Motor neuron (in vitro differentiated cells): ENCODE results near the gene CALCOCO1. TPM values are rescaled to one million over a fixed set of nuclear protein-coding genes. Genes with fewer than 3 reads are reported as not detected.

Experiments
- ATAC-seq, 8 experiments: fragments of 200-7000 bp; cut with Tn5 transposase; replicated peaks in 6 of 8; 2 replicates each; pipeline ENCODE4 v1.8.0; 2021; ENCODE audit warnings: mild to moderate bottlenecking in 8 of 8, moderate library complexity in 8 of 8
- H3K27ac ChIP-seq, 2 donors: fragments of 250-450 bp; sonication (Bioruptor Pico); 2 replicates each; pipeline ENCODE4 v1.9.0; 2021; ENCODE audit warnings: antibody characterized with exemption in 2 of 2, mild to moderate bottlenecking in 2 of 2, moderate library complexity in 1 of 2
- H3K4me1 ChIP-seq, 2 donors: fragments of 250-450 bp; sonication (Bioruptor Pico); replicated peaks in 1 of 2; 2 replicates each; pipeline ENCODE4 v1.6.1; 2021; ENCODE audit warnings: antibody characterized with exemption in 2 of 2, mild to moderate bottlenecking in 2 of 2, moderate library complexity in 1 of 2
- H3K4me3 ChIP-seq, 5 donors: fragments of 250-450 bp; sonication (Bioruptor Pico); 2 replicates each; pipeline ENCODE4 v1.9.0; 2021; ENCODE audit warnings: antibody characterized with exemption in 5 of 5, mild to moderate bottlenecking in 5 of 5, moderate library complexity in 4 of 5
- WGBS, 10 experiments: fragments of 450-650 bp; shearing (Covaris generic); methylation state at CpG; one replicate each; pipeline ENCODE4 v1.0.0; 2022; 5-methylcytosine and 5-hydroxymethylcytosine counted together
- in situ Hi-C, 9 experiments: fragments of 400-800 bp; cut with MboI; loops; one replicate each; pipeline ENCODE4 v1.15.0; 2021; ENCODE audit warnings: low sequenced_read_pairs in 9 of 9, low pct_unique_long_range_greater_than_20kb in 2 of 9; ENCODE audit not compliant: unreplicated experiment in 9 of 9
- total RNA-seq, 8 experiments: library from RNA; unstranded; fragments of 300-600 nt; gene quantifications; 2 replicates each; pipeline versions ENCODE4 v1.2.3 to v1.2.4, GENCODE V29; 2022

CALCOCO1 gene
- total RNA-seq, 8 experiments from 2014 or later, result 28.8 to 141 (median 64.2) TPM

DNA sequence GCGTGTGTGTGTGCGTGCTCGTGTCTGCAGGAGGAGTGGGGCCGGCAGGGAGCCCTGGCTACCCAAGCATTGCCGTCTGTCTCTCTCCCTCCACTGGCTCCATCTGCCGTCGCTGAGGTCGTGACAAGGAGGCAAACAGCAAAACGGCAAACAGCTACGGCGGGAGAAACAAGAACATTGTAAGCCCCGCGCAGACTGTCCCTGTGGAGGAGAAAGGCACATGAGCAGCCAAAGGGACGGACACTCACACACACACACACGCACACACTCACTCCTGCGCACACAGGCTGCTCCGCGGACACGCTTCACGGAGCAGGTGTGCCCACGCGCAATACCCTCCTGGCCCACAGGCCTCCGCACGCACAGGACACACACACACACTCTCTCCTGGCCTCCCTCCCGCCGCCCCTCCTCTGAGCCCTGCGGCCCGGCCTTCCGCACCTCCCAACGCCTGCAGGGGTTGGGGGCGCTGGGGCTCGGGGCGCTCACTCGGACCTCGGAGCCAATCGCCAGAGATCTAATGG, 23.6 kb upstream of the CALCOCO1 start:
- Histone ChIP-seq H3K27ac (peak overlapping the region in 1 of 2 donors; percentile 16), H3K4me3 (peak overlapping the region; percentile 12 to 41 (median 28)), H3K4me1 (peaks cover 33 to 42% of the 10 kb centered on the region in 2 donors)
- peak; percentile 5 to 72 (median 53) for ATAC-seq
- WGBS, 10 experiments, result 0 to 23% (median 10%) methylated on average over 1 to 8 of the region's 36 CpGs; no CpG with 5 or more reads in 5 of the 10 experiments
- in situ Hi-C loops, result loop anchor here in 4 of 9 experiments (25.0 kb wide), 2 partner anchors 186 to 461 kb away; partner anchors contain the start of gene HOXC13 (in 1 of the 4)

DNA sequence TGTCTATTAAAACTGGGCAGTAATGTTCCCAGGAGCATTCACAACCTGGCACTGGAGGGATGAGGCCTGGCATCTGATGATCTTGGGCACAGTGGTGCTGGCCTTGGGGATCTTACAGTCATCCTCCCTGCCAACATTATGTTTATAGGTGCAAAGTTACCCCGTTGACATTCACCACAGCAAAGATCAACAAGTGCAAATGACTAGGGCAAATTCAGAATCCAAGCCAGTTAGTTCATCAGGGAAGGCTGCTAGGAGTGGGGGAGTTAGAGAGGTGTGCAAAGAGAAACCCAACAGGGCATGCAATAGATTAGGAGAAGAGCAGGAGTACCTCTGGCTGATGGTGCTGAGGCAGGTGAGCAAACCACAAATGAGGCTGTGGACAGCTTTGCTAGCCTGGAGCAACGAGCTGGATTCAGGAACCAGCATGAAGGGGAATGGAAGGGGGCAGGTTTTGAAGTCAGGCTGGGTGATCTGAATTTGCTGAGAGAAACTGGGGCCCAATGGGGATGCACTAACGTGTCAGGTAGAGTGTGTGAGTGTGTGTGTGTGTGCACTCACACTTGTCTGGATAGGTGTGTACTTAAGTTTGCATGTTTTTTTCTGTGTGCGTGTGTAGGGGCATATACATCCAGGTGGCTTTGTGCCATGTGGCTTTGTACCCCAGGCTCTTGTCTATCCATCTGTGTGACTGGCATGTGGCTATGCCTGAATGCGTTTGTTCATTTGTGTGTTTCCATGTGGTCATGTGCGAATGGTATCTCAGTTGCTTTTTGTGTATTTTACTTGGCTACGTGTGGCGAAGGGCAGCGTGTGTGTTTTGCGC, 22.9 kb upstream of the CALCOCO1 start:
- Histone ChIP-seq H3K4me3 (peak overlapping the region in 2 of 5 donors; percentile 32 to 41), H3K27ac (peak overlapping the region in 1 of 2 donors; percentile 16), H3K4me1 (peaks cover 32 to 42% of the 10 kb centered on the region in 2 donors)
- ATAC-seq, result no peak
- WGBS, 10 experiments, result 0 to 56% (median 33%) methylated on average over 1 to 7 of the region's 10 CpGs; no CpG with 5 or more reads in 1 of the 10 experiments
- in situ Hi-C loops, result loop anchor here in 5 of 9 experiments (5.0 to 25.0 kb wide), 4 partner anchors 53 to 462 kb away; partner anchors contain the start of gene HOXC13 (in 1 of the 5)

DNA sequence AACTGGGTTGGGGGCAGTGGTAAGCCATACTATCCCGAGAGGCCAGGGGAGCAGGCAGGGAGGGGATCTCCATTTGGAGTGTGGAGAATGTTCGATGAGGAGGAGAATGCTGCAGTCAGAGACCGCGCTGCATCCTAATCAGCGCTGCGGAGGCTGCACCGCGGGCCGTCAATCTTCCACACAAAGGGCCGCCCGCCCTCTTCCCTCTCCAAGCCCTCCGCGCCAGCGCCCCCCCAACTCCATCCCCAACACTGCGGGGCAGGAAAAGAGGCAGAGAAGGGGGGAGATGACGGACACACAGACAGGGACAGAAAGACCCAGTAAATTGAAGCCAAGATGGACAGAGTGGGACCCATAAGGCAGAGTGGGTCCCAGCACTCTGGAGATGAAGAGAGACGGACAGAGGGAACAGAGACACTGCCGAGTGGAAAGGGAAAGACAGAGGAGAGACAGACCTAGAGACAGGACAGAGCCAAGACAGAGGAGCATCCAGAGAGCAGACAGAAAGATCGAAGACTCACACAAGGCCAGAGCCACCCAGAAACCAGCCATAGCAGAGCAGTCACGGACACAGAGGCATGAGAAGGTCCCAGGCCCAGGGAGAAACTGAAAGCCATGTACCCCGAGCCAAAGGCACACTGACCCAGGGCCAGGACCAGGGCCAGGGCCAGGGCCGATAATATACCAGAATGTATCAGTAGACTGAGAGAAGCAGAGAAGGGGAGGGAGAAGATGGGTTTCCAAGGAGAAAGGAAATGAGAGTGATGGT, 21.0 kb upstream of the CALCOCO1 start:
- H3K4me1 ChIP-seq, result peaks cover 31 to 51% of the 10 kb centered on the region in 2 donors
- in situ Hi-C loops, result loop anchor here in 3 of 9 experiments (5.0 to 10.0 kb wide), 2 partner anchors 51 to 53 kb away; no protein-coding TSS in a partner anchor
- H3K4me3 ChIP-seq, result no peak overlapping the region
- H3K27ac ChIP-seq, result no peak overlapping the region
- peak in 5 of 8 experiments; percentile 6 to 27 (median 12) for ATAC-seq
- 0 to 89% (median 34%) methylated on average over 1 to 12 of the region's 22 CpGs; no CpG with 5 or more reads in 1 of the 10 experiments for WGBS, 10 experiments

DNA sequence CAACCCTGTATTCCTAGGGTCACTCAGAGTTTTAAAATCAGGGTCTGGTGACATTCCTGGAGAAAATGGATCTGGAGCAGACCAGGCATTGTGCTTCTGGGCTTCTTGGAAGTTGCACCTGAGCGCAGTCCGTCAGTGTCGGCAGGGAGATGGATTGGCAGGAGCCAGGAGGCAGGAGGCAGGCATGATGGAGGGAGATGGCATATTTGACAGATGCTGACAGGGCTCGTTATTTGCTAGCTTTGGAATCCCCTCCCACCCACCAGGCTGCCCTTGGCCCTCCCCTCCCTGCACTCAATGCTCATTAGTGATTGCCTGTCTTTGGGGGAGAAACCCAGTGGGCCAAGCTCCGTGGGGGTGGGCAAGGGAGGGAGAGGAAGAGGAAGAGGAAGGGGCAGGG, 19.8 kb upstream of the CALCOCO1 start:
- peak in 1 of 8 experiments; percentile 1 for ATAC-seq

DNA sequence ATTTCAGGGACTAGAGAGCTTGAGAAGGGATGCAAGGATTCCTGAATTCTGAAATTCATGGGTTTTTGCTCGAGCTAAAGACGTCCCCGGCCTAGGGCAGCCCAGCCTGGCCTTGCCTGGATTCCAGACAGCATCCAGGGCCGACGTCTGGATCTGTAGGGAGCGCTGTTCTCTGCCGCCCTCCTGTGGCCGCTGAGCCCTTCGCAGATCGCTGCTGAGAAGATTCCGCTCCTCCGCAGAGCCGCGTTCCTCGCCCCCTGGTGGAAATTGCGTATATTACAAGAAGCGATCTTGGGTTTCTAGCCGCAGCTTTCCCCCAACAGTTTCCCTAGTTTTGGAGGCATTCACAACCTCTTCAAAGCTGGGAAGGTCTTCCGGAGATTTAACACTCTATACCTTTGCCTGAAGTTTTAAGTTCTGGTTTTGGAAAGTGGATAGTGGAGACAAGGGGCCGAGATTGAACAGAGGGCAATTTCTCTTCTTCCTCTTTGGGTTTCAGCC, 19.4 kb upstream of the CALCOCO1 start:
- ATAC-seq, result peak; percentile 81 to 96 (median 87)
- in situ Hi-C loops, result loop anchor here in 3 of 9 experiments (5.0 to 10.0 kb wide), 2 partner anchors 49 to 52 kb away; no protein-coding TSS in a partner anchor
- H3K4me3 ChIP-seq, result no peak overlapping the region
- WGBS, 10 experiments, result 0 to 13% (median 0%) methylated on average over 1 to 17 of the region's 20 CpGs; no CpG with 5 or more reads in 5 of the 10 experiments
- H3K27ac ChIP-seq, result no peak overlapping the region
- H3K4me1 ChIP-seq, result peaks cover 31 to 44% of the 10 kb centered on the region in 2 donors

More for the DNA sequence above, 19.8 kb upstream of the CALCOCO1 start:
- in situ Hi-C loops, result loop anchor here in 3 of 9 experiments (5.0 to 10.0 kb wide), 2 partner anchors 50 to 52 kb away; no protein-coding TSS in a partner anchor
- 0 to 30% methylated on average over 1 to 3 of the region's 5 CpGs; no CpG with 5 or more reads in 8 of the 10 experiments for WGBS, 10 experiments
- H3K27ac ChIP-seq, result no peak overlapping the region
- H3K4me3 ChIP-seq, result no peak overlapping the region
- H3K4me1 ChIP-seq, result peaks cover 31 to 49% of the 10 kb centered on the region in 2 donors

DNA sequence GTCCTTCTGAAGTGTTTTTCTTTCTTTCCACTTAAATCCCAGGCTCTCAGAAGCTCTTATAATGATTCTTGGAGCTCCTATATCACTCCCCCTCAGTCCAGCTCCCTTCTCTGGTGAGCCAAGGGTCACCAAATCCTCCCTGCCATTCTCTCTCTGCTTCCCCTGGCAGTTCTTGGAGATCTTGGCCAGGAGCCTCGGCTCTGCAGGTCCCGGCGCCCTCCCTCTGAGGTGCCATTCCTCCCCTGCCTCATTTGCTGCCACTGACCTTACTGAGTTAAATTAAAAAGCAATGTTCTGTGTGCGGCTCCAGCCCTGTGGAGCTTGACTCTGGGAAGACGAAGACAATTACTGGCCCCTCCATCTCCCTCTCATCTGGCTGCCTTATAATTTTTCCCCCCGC, 17.5 kb upstream of the CALCOCO1 start:
- H3K27ac ChIP-seq, result no peak overlapping the region
- H3K4me1 ChIP-seq, result peaks cover 31 to 33% of the 10 kb centered on the region in 2 donors
- in situ Hi-C loops, result loop anchor here in 5 of 9 experiments (5.0 to 10.0 kb wide), 3 partner anchors 42 to 50 kb away; no protein-coding TSS in a partner anchor
- 15 to 80% (median 38%) methylated on average over 1 to 6 of the region's 6 CpGs; no CpG with 5 or more reads in 4 of the 10 experiments for WGBS, 10 experiments
- H3K4me3 ChIP-seq, result no peak overlapping the region
- ATAC-seq, result no peak

DNA sequence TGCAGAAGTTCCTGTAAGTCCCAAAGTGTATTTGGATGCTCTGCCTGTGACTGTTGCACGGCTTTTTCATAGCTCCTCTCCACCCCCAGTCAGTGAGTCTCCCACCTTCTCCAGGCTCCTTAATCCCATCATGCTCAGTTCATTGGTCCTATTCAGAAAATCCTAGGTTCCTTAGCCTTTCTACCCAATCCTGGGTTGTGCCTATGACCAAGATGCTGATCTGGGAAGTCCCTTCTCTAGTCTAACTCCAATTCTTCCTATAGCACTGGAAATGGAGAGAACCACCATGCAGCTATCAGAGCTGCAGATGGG, 16.8 kb upstream of the CALCOCO1 start:
- no peak for ATAC-seq
- 50 to 89% (median 69%) methylated on average over 1 of the region's 1 CpG; no CpG with 5 or more reads in 6 of the 10 experiments for WGBS, 10 experiments
- Histone ChIP-seq H3K27ac (no peak overlapping the region), H3K4me3 (no peak overlapping the region), H3K4me1 (peaks cover 36% of the 10 kb centered on the region in 2 donors)
- in situ Hi-C loops, result loop anchor here in 4 of 9 experiments (5.0 to 10.0 kb wide), 2 partner anchors 42 to 49 kb away; no protein-coding TSS in a partner anchor

DNA sequence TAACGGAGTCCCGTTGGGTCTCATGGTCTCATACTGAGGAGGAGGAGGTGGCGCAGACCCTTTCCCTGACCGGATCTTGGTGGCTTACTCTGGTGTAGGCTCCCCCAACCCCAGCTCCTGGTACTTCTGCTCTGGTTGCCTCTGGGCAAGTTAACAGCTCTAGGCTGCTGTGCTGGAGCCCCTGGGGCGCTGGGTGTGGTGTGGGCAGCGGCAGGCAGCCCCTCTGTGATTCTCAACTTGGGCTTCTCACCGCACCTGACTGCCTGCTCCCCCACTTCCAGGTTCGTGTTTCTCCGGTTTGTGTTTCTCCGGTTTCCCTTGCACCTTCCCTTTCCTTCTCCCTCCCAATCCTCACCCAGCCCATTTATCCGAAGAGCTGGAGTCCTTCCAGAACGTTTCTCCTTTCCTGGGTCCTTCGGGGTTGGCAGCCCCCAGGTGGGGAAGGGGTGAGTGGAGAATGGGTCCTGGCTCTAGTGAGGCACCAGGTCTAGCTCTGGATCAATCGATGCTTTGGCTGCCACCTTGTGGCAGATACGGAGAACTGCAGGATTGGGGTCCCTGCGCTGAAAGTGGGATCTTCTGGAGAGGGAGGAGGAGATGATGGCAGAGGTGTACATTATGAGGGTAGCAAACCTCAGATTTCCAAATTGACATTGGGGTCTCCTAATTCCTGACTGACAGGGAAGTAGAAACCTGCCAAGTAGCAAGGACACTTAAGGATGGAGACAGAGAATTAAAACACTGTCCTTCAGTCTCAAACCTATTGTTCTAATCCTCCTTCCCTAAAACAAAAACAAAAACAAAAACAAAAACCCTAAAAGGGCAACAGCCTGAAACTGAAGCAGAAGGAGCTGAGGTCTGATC, 16.2 kb upstream of the CALCOCO1 start:
- H3K4me1 ChIP-seq, result peaks cover 39% of the 10 kb centered on the region in 2 donors
- in situ Hi-C loops, result loop anchor here in 4 of 9 experiments (5.0 to 10.0 kb wide), 2 partner anchors 41 to 49 kb away; no protein-coding TSS in a partner anchor
- 0 to 47% (median 7%) methylated on average over 2 to 9 of the region's 16 CpGs; no CpG with 5 or more reads in 3 of the 10 experiments for WGBS, 10 experiments
- no peak overlapping the region for H3K4me3 ChIP-seq
- peak; percentile 22 to 64 (median 34) for ATAC-seq
- no peak overlapping the region for H3K27ac ChIP-seq

DNA sequence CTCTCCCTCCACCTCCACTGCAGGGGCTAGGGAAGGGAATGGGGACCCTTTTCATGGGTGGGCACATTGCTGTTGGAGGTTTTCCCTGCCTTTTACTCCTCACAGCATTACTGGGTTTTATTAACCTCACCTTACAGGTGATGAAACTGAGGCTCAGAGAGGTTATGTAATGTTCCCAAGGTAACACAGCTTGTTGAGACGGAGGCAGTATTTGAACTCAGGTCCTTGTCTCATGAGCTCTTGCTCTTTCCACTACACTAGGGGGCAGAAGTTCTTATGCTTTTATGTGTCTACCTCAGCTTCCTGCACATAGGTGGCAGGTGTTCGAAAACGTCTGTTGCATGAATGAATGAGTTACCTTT, 12.9 kb upstream of the CALCOCO1 start:
- in situ Hi-C loops, result loop anchor here in 4 of 9 experiments (5.0 to 10.0 kb wide), 2 partner anchors 38 to 45 kb away; no protein-coding TSS in a partner anchor
- Histone ChIP-seq H3K4me1 (peaks cover 41 to 48% of the 10 kb centered on the region in 2 donors), H3K27ac (no peak overlapping the region), H3K4me3 (peak overlapping the region in 1 of 5 donors; percentile 12)
- no peak for ATAC-seq
- 40 to 100% (median 69%) methylated on average over 1 to 3 of the region's 3 CpGs; no CpG with 5 or more reads in 2 of the 10 experiments for WGBS, 10 experiments

DNA sequence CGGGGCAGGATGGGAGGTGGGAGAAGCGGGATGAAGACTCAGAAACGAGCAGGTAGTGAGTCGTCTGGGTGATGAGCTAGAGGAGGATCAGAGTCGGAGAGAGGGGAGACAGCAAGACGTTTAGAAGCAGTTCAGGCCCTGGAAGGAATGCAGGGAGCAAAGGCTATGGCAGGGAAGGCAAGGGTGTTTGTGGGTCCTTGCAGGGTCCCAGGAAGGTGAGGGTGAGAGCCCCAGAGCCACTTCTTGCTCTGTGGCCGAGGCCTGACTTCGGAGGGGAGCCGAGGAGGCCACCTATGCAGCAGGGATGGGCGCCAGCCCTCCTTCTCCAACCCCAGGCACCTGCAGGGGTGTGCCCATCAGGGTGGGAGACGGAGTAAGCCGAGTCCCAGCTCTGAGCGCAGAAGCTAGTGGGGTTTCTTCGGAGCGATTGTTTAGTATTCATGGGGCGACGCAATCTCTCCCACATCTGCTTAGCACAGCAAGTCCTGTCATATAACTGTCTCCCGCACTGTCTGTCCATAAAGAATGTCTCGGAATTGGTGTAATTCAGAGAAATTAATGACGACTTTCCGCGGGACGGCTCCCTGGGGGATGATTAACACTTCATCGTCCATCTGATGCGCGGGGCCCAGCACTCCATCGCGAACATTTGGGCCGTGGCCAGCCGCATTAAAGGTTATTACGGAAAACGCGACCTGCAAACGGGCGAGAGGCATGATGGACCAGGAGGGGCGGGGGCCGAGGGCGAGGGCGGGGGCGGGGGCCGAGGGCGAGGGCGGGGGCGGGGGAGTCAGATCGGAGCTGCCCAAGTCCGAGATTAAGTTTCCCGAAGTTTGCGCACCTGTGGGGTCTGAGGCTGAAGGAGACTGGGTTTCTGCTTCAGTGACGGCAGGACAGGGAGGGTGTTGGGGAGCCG, 12.2 kb upstream of the CALCOCO1 start:
- in situ Hi-C loops, result loop anchor here in 4 of 9 experiments (5.0 to 10.0 kb wide), 2 partner anchors 37 to 45 kb away; no protein-coding TSS in a partner anchor
- peaks cover 41 to 44% of the 10 kb centered on the region in 2 donors for H3K4me1 ChIP-seq
- peak overlapping the region; percentile 77 to 85 for H3K27ac ChIP-seq
- peak; percentile 43 to 87 (median 79) for ATAC-seq
- 0 to 10% (median 0%) methylated on average over 2 to 9 of the region's 50 CpGs; no CpG with 5 or more reads in 5 of the 10 experiments for WGBS, 10 experiments
- peak overlapping the region in 3 of 5 donors; percentile 6 to 23 (median 12) for H3K4me3 ChIP-seq
